A673 (cell line): ENCODE measurements around the gene LEMD1. TPM values are rescaled to one million over a fixed set of nuclear protein-coding genes. Genes with fewer than 3 reads are reported as not detected.
A peak's percentile ranks its signal among the peaks of the same experiment; 100 is the strongest.

Source experiments
- BruUV-seq: library from RNA; stranded (reverse); fragments of 400-500 nt; replicated peaks from 2 replicates; lab custom pipeline; 2021; lab: Mats Ljungman, UMichigan
- CTCF ChIA-PET: fragments of 300-600 bp; sonication (Branson Sonifier 250); formaldehyde crosslinking; loops from one replicate; lab custom pipeline; 2022; ENCODE audit warnings: antibody characterized with exemption; lab: Charles Lee
- POLR2A ChIA-PET: fragments of 300-600 bp; sonication (Branson Sonifier 250); formaldehyde crosslinking; loops from one replicate; lab custom pipeline; 2022; ENCODE audit warnings: antibody characterized with exemption; ENCODE audit not compliant: low non-redundant PET; lab: Charles Lee
- DNase-seq: peaks from one replicate; pipeline ENCODE4 v3.0.0-alpha.2; 2015; ENCODE audit warnings: low spot score
- H3K27ac ChIP-seq: fragments of 200-600 bp; sonication (generic); 2 replicates; pipeline ENCODE4 v1.5.1; 2016; ENCODE audit warnings: mixed run types, low read depth, mild to moderate bottlenecking, mixed read lengths, antibody characterized with exemption, low read length; ENCODE audit not compliant: poor library complexity, severe bottlenecking
- H3K27me3 ChIP-seq: fragments of 200-600 bp; sonication (generic); replicated peaks from 2 replicates; pipeline ENCODE4 v1.6.1; 2017; ENCODE audit warnings: mixed run types, low read depth, mild to moderate bottlenecking, mixed read lengths, antibody characterized with exemption, low read length; ENCODE audit not compliant: insufficient read depth, poor library complexity
- H3K36me3 ChIP-seq: fragments of 200-600 bp; sonication (generic); 2 replicates; pipeline ENCODE4 v1.6.1; 2016; ENCODE audit warnings: mixed run types, mild to moderate bottlenecking, mixed read lengths, antibody characterized with exemption, low read length; ENCODE audit not compliant: insufficient read depth, poor library complexity, severe bottlenecking
- H3K4me1 ChIP-seq: fragments of 200-600 bp; sonication (generic); 2 replicates; pipeline ENCODE4 v1.6.1; 2017; ENCODE audit warnings: mixed run types, mild to moderate bottlenecking, mixed read lengths, antibody characterized with exemption, low read length; ENCODE audit not compliant: insufficient read depth, poor library complexity, severe bottlenecking
- H3K4me3 ChIP-seq: fragments of 200-600 bp; sonication (generic); 2 replicates; pipeline ENCODE4 v1.5.1; 2016; ENCODE audit warnings: low read depth, mixed run types, mild to moderate bottlenecking, mixed read lengths, low read length; ENCODE audit not compliant: poor library complexity, severe bottlenecking
- H3K9me3 ChIP-seq: fragments of 200-600 bp; sonication (generic); 2 replicates; pipeline ENCODE4 v1.6.1; 2016; ENCODE audit warnings: mixed run types, low read depth, mild to moderate bottlenecking, mixed read lengths, antibody characterized with exemption, low read length; ENCODE audit not compliant: poor library complexity, severe bottlenecking
- CTCF ChIP-seq: fragments of 300-800, 200-600 bp; sonication (generic); conservative IDR thresholded peaks from 2 replicates; pipeline ENCODE4 v1.5.1; 2017; ENCODE audit warnings: low read depth, mild to moderate bottlenecking, antibody characterized with exemption, low read length, moderate library complexity, mixed read lengths
- EZH2 ChIP-seq: fragments of 200-600 bp; sonication (generic); IDR thresholded peaks from 2 replicates; pipeline ENCODE4 v1.6.1; 2017; ENCODE audit warnings: borderline replicate concordance, low read depth, mild to moderate bottlenecking, mixed read lengths, antibody characterized with exemption, low read length; ENCODE audit not compliant: poor library complexity, severe bottlenecking
- intact Hi-C: fragments of 100-400 bp; cut with micrococcal nuclease; formaldehyde crosslinking; loops from one replicate; pipeline ENCODE4 v1.10.0; 2022; ENCODE audit not compliant: unreplicated experiment
- total RNA-seq: library from RNA; stranded (reverse); gene quantifications from 2 replicates; pipeline ENCODE4 v1.2.3, GENCODE V29; 2021

Gene LEMD1
- total RNA-seq, 1 experiment from 2014 or later = 1.5 TPM

- Histone ChIP-seq H3K4me3 (peak overlapping the region; percentile 47), H3K27me3 (no peaks in the 10 kb centered on the region), H3K4me1 (peaks cover 23% of the 10 kb centered on the region), H3K36me3 (no peaks in the 10 kb centered on the region), H3K9me3 (no peaks in the 10 kb centered on the region), H3K27ac (peak overlapping the region; percentile 24)
- intact Hi-C loops = loop anchor here (5.0 kb wide), 1 partner anchor 34 kb away; no protein-coding TSS in a partner anchor
- BruUV-seq = no TSS peak
- peak; percentile 74 for DNase-seq
- TF ChIP-seq EZH2 = no peak
- TF ChIP-seq CTCF = peak; percentile 98
- POLR2A ChIA-PET = interaction anchor here (0.6 kb wide), 1 partner anchor 123 kb away, joined by 3 read pairs; no protein-coding TSS in a partner anchor
- CTCF ChIA-PET = interaction anchor here (0.7 to 1.7 kb wide), 9 partner anchors 12 to 95 kb away, joined by 3 to 9 read pairs (median 4); no protein-coding TSS in a partner anchor
Observed at GRCh38 chr1:205430696-205431305, 8.9 kb upstream of the LEMD1 start.

GRCh38 chr1:205429762-205430695 lies 8.2 kb upstream of the LEMD1 start:
- DNase-seq = no peak
- Histone ChIP-seq H3K27ac (peak overlapping the region; percentile 24), H3K4me1 (peaks cover 26% of the 10 kb centered on the region), H3K27me3 (no peaks in the 10 kb centered on the region), H3K4me3 (peak overlapping the region; percentile 47), H3K9me3 (no peaks in the 10 kb centered on the region), H3K36me3 (no peaks in the 10 kb centered on the region)
- no TSS peak for BruUV-seq
- POLR2A ChIA-PET = interaction anchor here (0.6 kb wide), 1 partner anchor 122 kb away, joined by 3 read pairs; no protein-coding TSS in a partner anchor
- no peak for TF ChIP-seq CTCF
- no peak for TF ChIP-seq EZH2
- CTCF ChIA-PET = interaction anchor here (0.7 to 1.7 kb wide), 12 partner anchors 13 to 94 kb away, joined by 3 to 16 read pairs (median 6); no protein-coding TSS in a partner anchor
- intact Hi-C loops = loop anchor here (5.0 kb wide), 1 partner anchor 33 kb away; no protein-coding TSS in a partner anchor

GRCh38 chr1:205424901-205425600 lies 3.2 kb upstream of the LEMD1 start:
- TF ChIP-seq CTCF (no peak), EZH2 (no peak)
- CTCF ChIA-PET = interaction anchor here (1.0 to 1.8 kb wide), 3 partner anchors 14 to 62 kb away, joined by 3 to 9 read pairs (median 4); no protein-coding TSS in a partner anchor

More at GRCh38 chr1:205424901-205425600, 3.2 kb upstream of the LEMD1 start:
- H3K4me3 ChIP-seq = no peak overlapping the region
- no peaks in the 10 kb centered on the region for H3K27me3 ChIP-seq
- peak overlapping the region; percentile 57 for H3K27ac ChIP-seq
- peaks cover 60% of the 10 kb centered on the region for H3K4me1 ChIP-seq
- POLR2A ChIA-PET = no interaction called here
- intact Hi-C loops = no loop called here
- peak; percentile 45 for DNase-seq
- no peaks in the 10 kb centered on the region for H3K9me3 ChIP-seq
- BruUV-seq = no TSS peak
- no peaks in the 10 kb centered on the region for H3K36me3 ChIP-seq
